SKM-1 treated with dmso at 0.1 percent for 144 hours (cell line): Measurements from ENCODE around the gene DEFB112.

ENCODE experiments used
- DNase-seq: peaks from one replicate; lab custom pipeline; 2025; ENCODE audit not compliant: unreplicated experiment; lab: John Stamatoyannopoulos, UW

Gene DEFB112

GRCh38 chr6:50049829-50050228 lies at the start of gene DEFB112:
TSS of gene DEFB112 (minus strand) at chr6:50049929. CDS start at chr6:50049869, 60 bp downstream.
- no peak for DNase-seq

GRCh38 chr6:50098641-50098993 lies 48.9 kb upstream of the DEFB112 start:
- DNase-seq, result no peak

GRCh38 chr6:50097966-50098640 lies 48.4 kb upstream of the DEFB112 start:
- no peak for DNase-seq

- DNase-seq, result no peak
These were observed 46.6 kb upstream of the DEFB112 start for GRCh38 chr6:50096296-50096695.

- DNase-seq, result no peak
These were observed 44.2 kb upstream of the DEFB112 start for GRCh38 chr6:50093938-50094272.

- DNase-seq, result no peak
These were observed 43.6 kb upstream of the DEFB112 start for GRCh38 chr6:50093116-50093937.

- no peak for DNase-seq
These were observed 41.9 kb upstream of the DEFB112 start for GRCh38 chr6:50091641-50092040.

GRCh38 chr6:50089911-50090310 lies 40.2 kb upstream of the DEFB112 start:
- no peak for DNase-seq

GRCh38 chr6:50087231-50087954 lies 37.7 kb upstream of the DEFB112 start:
- DNase-seq, result no peak

GRCh38 chr6:50077385-50077784 lies 27.7 kb upstream of the DEFB112 start:
- DNase-seq, result no peak

- no peak for DNase-seq
These were observed 26.7 kb upstream of the DEFB112 start for GRCh38 chr6:50076431-50076830.

GRCh38 chr6:50071921-50072320 lies 22.2 kb upstream of the DEFB112 start:
- no peak for DNase-seq

- no peak for DNase-seq
These were observed 20.4 kb upstream of the DEFB112 start for GRCh38 chr6:50070101-50070500.

GRCh38 chr6:50062051-50062450 lies 12.3 kb upstream of the DEFB112 start:
- peak; percentile 4 for DNase-seq

GRCh38 chr6:50056242-50056641 lies 6.5 kb upstream of the DEFB112 start:
- no peak for DNase-seq

GRCh38 chr6:50047026-50047425 lies 2.7 kb downstream of the DEFB112 start:
- no peak for DNase-seq

- no peak for DNase-seq
These were observed 18.8 kb downstream of the DEFB112 start for GRCh38 chr6:50030777-50031562.

- DNase-seq, result no peak
These were observed 19.4 kb downstream of the DEFB112 start for GRCh38 chr6:50030350-50030749.

GRCh38 chr6:50025258-50025657 lies 24.5 kb downstream of the DEFB112 start:
- DNase-seq, result no peak

- no peak for DNase-seq
These were observed 27.8 kb downstream of the DEFB112 start, which contains the start of gene DEFB110 for GRCh38 chr6:50021894-50022293. TSS of gene DEFB110 (minus strand) at chr6:50021994. CDS start at chr6:50021935, 59 bp downstream.

GRCh38 chr6:50007819-50008218 lies 41.9 kb downstream of the DEFB112 start:
- no peak for DNase-seq
